Ovary (tissue), 9 donors: ENCODE results near the gene KIF3C. TPM values are rescaled to one million over a fixed set of nuclear protein-coding genes. Genes with fewer than 3 reads are reported as not detected.

Source experiments
- DNase-seq, 5 donors: peaks; one replicate each; pipeline ENCODE4 v3.0.0-alpha.2; 2019 to 2020
- H3K27ac ChIP-seq, 2 donors: fragments of 200-600 bp; one replicate each; pipeline versions ENCODE4 v1.5.1 to v1.8.0; 2019 to 2022
- H3K27me3 ChIP-seq: fragments of 200-600 bp; one replicate; pipeline ENCODE4 v1.8.0; 2022
- H3K36me3 ChIP-seq: fragments of 200-600 bp; sonication (generic); one replicate; pipeline ENCODE4 v1.5.1; 2019
- H3K4me1 ChIP-seq: one replicate; pipeline ENCODE4 v1.8.1; 2013; ENCODE audit warnings: mild to moderate bottlenecking, moderate library complexity; ENCODE audit not compliant: insufficient read depth
- H3K4me3 ChIP-seq: fragments of 200-600 bp; sonication (generic); one replicate; pipeline ENCODE4 v1.5.1; 2017
- H3K9me3 ChIP-seq, 2 donors: fragments of 200-600 bp in 1 of 2; sonication (generic) in 1 of 2; one replicate each; pipeline versions ENCODE4 v1.5.1 to v1.8.1; 2013 to 2019; ENCODE audit warnings: mild to moderate bottlenecking in 1 of 2, moderate library complexity in 1 of 2
- CTCF ChIP-seq, 3 donors: fragments of 450-650 bp in 2 of 3; fragments of 200-600 bp in 1 of 3; IDR thresholded peaks; one replicate each; pipeline versions ENCODE4 v1.5.1 to v1.8.0; 2016 to 2022; ENCODE audit warnings: antibody characterized with exemption in 3 of 3, mild to moderate bottlenecking in 1 of 3
- EP300 ChIP-seq: sonication (generic); formaldehyde crosslinking; IDR thresholded peaks from one replicate; pipeline ENCODE4 v1.6.1; 2017; ENCODE audit warnings: antibody characterized with exemption
- POLR2A ChIP-seq: fragments of 450-650 bp; IDR thresholded peaks from one replicate; pipeline ENCODE4 v1.6.1; 2017; ENCODE audit warnings: antibody characterized with exemption, mild to moderate bottlenecking, moderate library complexity
- WGBS, 3 donors: extraction: QIAGEN DNeasy Blood & Tissue Kit in 1 of 3; methylation state at CpG; one replicate each; pipeline versions ENCODE4 v1.1.5 to v1.1.7; 2013 to 2017; 5-methylcytosine and 5-hydroxymethylcytosine counted together
- intact Hi-C, 4 donors: fragments of 100-400 bp; cut with DNase I; formaldehyde crosslinking; loops; one replicate each; pipeline versions ENCODE4 v1.11.0 to v1.15.1; 2022 to 2023
- polyA plus RNA-seq, 2 donors: library from polyadenylated mRNA; stranded (reverse); fragments of 200-250 nt in 1 of 2; fragments of 350-450 nt in 1 of 2; fragmentation: Illumina TruSeq in 1 of 2; extraction: RNeasy Lipid Tissue Mini Kit (QIAGEN cat#74804) in 1 of 2; gene quantifications; one replicate each; pipeline ENCODE4 v1.2.3, GENCODE V29; 2013 to 2014
- total RNA-seq, 7 donors: library from RNA; depleted of rRNA in 2 of 7; stranded (reverse); fragments of >200 nt in 2 of 7; fragmentation: NEBNext Ultra II Directional in 3 of 7; extraction: Animal tissue kit (Norgen Biotek cat#: 25700) in 3 of 7; gene quantifications; one replicate each; pipeline versions ENCODE4 v1.1.0 to v1.2.4, GENCODE V29; 2016 to 2023
- donor health status: DM: no; HTN: no; CAD: no; lungs with moderate emphysema.
- donor health status: DM: no; HTN: no; CAD: no.
- donor health status: Bipolar disorder and iron deficiency.
- donor health status: DM: yes; HTN: yes; CAD: no.
- donor health status: DM: no; HTN: no; CAD: no.
- donor health status: DM: yes; HTN: yes; CAD: no.

The KIF3C gene
- total and polyA plus RNA-seq, 9 donors: 5.1 to 16.0 (median 8.1) TPM

- H3K36me3 ChIP-seq: no peaks in the 10 kb centered on the region
- no peaks in the 10 kb centered on the region for H3K27me3 ChIP-seq
- no peak overlapping the region for H3K27ac ChIP-seq
- TF ChIP-seq EP300 (no peak), CTCF (IDR thresholded peaks at IDR 0.05) (no peak), POLR2A (no peak)
- intact Hi-C loops: no loop called here
- no peak for DNase-seq
- peaks cover 3% of the 10 kb centered on the region for H3K4me1 ChIP-seq
- H3K4me3 ChIP-seq: no peak overlapping the region
- WGBS, 3 donors: 92 to 98% (median 98%) methylated on average over 1 of the region's 1 CpG
- no peaks in the 10 kb centered on the region for H3K9me3 ChIP-seq
Observed at GRCh38 chr2:26013668-26014067, 31.4 kb upstream of the KIF3C start.

DNA sequence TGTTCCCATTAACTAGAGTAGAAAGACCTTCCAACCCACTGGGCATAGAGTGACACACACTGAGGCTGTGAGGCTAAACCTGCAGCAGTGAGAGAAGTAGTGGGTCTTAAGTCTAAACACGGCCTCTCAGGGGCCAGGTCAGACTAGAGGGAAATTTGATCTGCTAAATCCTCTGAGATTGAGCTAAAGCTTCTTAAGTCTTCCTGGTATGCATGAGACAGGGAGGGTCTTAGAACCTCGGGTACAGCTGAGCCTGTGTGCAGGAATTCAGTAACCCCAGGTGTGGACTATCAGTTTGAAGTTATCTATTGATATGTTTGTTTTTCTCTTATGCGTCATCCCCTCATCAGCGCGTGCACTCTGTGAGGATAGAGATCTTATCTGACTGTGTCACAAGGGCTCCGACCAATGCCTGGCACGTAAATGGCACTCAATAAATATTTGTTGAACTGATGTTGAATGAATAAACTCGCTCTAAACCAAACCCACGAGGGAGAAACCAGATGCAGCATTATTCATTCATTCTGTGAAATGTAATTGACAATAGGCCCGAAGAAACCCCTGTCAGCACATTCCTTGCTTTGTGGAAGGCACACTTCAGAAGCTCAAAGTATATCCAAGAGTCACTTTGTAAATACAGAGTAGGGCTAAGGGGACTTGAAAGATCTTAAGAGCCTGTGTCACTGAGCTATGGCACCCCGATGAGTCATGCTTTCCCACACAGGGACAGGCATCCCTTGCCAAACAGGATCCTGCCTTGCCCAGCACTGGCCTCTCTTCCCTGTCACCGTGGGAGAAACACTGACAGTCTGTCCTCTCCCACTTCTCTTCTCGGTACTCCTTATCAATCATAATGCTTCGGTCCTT lies 29.9 kb upstream of the KIF3C start:
- WGBS, 3 donors: 59 to 62% (median 61%) methylated on average over 14 of the region's 14 CpGs
- H3K4me3 ChIP-seq: no peak overlapping the region
- no peaks in the 10 kb centered on the region for H3K9me3 ChIP-seq
- intact Hi-C loops: no loop called here
- DNase-seq: peak in 1 of 5 donors; percentile 4
- H3K27ac ChIP-seq: no peak overlapping the region
- no peaks in the 10 kb centered on the region for H3K27me3 ChIP-seq
- peaks cover 3% of the 10 kb centered on the region for H3K4me1 ChIP-seq
- no peaks in the 10 kb centered on the region for H3K36me3 ChIP-seq
- no peak for TF ChIP-seq CTCF (IDR thresholded peaks at IDR 0.05)
- no peak for TF ChIP-seq EP300
- no peak for TF ChIP-seq POLR2A

DNA sequence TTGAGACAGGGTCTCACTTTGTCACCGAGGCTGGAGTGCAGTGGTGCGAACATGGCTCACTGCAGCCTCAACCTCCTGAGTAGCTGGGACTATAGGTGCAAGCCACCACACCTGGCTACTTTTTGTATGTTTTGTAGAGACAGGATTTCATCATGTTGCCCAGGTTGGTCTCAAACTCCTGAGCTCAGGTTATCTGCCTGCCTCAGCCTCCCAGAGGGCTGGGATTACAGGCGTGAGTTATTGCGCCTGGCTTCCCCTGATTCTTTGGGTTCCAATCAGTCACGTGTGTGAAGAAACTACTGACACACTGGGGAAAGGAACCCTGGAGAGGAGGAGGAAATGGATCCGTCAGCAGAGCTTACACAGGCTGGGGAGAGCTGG lies 29.3 kb upstream of the KIF3C start:
- Histone ChIP-seq H3K4me3 (no peak overlapping the region), H3K27ac (no peak overlapping the region), H3K9me3 (no peaks in the 10 kb centered on the region), H3K4me1 (peaks cover 3% of the 10 kb centered on the region), H3K27me3 (no peaks in the 10 kb centered on the region), H3K36me3 (no peaks in the 10 kb centered on the region)
- 70 to 78% (median 78%) methylated on average over 6 of the region's 6 CpGs for WGBS, 3 donors
- intact Hi-C loops: no loop called here
- no peak for TF ChIP-seq POLR2A
- no peak for TF ChIP-seq EP300
- TF ChIP-seq CTCF (IDR thresholded peaks at IDR 0.05): no peak
- DNase-seq: no peak

DNA sequence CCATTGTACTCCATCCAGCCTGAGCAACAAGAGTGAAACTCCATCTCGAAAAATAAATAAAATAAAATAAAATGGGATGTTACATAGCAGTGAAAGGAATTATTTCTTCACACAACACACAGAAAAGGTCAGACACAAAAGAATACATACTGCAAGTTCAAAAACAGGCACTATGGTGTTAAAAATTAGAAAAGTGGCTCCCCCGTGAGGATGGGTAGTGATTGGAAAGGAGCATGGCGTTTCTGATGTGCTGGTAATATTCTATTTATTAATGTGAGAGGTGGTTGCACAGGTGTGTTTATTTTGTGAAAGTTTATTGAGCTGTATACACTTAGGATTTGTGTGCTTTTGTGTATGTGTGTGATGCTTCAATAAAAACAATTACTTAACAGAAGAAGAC lies 28.6 kb upstream of the KIF3C start:
- no peaks in the 10 kb centered on the region for H3K36me3 ChIP-seq
- H3K4me3 ChIP-seq: no peak overlapping the region
- 73 to 81% (median 80%) methylated on average over 3 of the region's 3 CpGs for WGBS, 3 donors
- intact Hi-C loops: no loop called here
- peaks cover 1% of the 10 kb centered on the region for H3K4me1 ChIP-seq
- no peaks in the 10 kb centered on the region for H3K27me3 ChIP-seq
- no peaks in the 10 kb centered on the region for H3K9me3 ChIP-seq
- no peak overlapping the region for H3K27ac ChIP-seq
- no peak for DNase-seq
- TF ChIP-seq POLR2A (no peak), CTCF (IDR thresholded peaks at IDR 0.05) (no peak), EP300 (no peak)
